HG03025 (cell line): ENCODE results near the gene CCND2.

ENCODE experiments used
- ATAC-seq: cut with Tn5 transposase; IDR thresholded peaks from one replicate; pipeline ENCODE4 v1.9.1; 2021; ENCODE audit warnings: mild to moderate bottlenecking, moderate library complexity; ENCODE audit not compliant: unreplicated experiment, low FRiP score

Gene CCND2

DNA sequence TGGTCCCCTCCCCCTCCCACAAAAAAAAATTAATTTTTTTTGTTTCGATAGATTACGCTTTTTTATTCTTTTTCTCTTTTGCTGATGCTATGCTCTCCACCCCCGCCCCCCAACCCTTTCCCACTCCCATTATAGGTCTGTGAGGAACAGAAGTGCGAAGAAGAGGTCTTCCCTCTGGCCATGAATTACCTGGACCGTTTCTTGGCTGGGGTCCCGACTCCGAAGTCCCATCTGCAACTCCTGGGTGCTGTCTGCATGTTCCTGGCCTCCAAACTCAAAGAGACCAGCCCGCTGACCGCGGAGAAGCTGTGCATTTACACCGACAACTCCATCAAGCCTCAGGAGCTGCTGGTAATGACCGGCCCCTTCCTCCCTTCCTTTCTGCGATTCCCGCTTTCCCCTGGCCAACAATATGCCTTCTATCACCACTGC, 2.3 kb downstream of the CCND2 start:
- ATAC-seq = no peak

DNA sequence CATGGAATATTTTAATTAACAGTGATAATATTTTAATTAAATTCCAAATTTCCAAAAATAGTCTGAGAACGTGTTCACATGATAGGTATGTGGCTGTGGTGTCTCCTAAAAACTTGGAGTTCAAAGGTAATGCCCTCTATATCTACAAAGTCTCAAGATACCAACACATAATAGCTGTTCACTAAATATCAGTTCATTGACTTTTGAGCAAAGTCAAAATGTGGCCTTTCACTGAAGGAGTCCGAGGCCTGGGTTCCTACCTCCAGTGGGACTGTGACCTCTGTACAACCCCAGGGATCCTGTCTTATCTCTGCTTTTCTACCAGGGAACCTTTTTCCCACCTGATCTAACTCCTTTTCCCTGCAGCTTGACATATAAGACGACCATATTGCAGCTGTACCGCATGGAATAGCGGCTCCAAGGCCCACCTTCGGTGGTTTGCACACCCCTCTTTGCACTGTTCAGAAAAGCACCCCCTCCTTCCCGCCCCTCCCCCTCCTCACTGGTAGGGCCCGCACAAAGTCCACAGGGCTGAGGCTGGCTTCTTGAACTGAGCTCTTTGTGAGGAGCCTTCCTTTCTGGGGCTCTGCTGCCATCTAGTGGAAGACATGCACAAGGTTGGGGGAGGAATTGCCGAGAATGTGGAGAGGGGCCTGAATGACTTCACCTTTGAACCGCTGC, 3.1 kb downstream of the CCND2 start:
- no peak for ATAC-seq

DNA sequence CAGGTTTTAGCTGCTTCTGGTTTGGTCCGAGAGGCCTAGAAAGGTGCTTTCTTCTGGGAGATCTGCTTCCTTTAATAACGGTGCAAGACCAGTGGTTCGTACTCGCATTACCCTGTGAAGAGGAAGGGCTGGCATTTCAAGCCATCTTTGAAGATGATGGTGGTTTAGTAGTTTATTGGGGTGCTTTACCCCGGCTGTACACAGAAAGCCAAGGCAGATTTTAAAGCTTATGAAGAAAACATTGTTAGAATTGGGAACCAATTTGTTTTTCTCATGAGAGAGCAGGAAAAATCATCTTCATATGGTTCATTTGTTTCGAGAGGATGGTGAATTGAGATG, 3.6 kb downstream of the CCND2 start:
- no peak for ATAC-seq

DNA sequence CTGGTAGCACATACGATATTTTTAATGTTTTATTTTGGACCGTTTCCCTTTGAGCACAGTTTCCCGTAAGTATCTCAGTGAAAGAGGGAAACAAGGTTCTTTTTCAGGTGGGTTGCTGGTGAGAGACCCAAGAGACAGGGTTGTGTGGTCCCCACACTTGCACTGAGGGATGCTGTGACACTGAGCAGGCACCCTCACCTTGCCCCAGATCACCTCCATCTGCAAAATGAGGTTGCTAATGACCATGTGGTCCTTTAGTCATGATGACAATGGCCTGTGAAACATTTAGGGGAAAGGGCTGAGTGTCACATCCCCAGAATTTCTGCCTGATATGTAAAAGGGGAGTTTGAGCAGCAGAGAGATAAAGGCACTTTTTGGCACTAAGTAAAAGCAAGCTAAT, 4.3 kb downstream of the CCND2 start:
- no peak for ATAC-seq

DNA sequence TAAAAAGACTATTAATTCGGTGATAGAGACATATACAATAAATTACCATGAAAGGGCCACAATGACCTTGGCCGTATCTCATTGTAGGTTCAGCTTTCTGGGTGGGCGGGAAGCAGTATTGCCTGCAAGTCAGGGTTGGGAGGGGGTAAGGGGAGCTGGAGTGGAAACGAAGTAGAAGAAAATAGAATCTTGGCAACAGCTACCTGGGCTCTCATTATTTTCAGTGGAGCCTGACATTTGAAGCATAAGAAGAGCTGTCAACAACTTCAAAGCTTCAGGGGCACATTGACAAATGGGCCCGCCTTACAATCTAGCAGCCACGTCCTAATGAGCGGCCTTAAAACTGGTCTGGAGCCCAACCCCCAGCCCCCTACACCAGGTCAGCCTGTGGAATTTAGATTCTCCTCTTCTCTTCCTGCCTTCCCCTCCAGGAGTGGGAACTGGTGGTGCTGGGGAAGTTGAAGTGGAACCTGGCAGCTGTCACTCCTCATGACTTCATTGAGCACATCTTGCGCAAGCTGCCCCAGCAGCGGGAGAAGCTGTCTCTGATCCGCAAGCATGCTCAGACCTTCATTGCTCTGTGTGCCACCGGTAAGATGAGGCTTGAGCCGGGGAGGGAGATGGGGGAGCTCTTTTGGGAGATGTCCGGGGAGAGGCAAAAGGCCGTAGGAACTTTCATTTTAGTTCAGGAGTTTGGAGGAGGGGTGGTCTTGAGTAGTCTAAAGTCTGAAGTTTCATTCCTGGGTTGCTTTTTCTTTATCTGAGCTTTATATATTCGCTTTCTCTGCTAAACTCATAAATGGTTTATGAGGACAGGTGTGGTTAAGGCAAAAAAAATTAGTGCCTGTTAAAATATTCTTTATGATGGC, 5.0 kb downstream of the CCND2 start:
- ATAC-seq = no peak

DNA sequence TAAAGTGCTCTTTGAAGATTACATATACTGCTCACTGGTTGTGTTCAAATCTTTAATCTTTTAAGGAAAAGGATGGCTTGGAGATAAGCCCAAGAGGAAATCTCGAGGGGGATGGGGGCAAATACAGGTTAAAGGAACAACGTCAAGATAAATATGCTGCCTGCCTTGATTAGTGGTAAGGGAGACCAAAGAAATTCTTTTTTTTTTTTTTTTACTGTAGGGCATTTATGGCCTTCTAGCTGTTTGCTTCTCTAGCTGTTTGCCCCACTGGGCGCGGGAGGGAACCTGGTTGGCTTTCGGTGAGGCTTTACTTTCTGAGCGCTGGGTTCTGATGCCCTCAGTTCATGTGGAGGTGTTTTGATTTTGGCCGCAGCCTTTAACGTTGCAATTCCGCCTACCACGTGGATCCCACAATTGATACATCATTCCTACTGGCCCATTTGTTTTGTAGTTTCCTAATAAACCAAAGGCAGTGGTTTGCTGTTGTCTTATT, 5.7 kb downstream of the CCND2 start:
- no peak for ATAC-seq

DNA sequence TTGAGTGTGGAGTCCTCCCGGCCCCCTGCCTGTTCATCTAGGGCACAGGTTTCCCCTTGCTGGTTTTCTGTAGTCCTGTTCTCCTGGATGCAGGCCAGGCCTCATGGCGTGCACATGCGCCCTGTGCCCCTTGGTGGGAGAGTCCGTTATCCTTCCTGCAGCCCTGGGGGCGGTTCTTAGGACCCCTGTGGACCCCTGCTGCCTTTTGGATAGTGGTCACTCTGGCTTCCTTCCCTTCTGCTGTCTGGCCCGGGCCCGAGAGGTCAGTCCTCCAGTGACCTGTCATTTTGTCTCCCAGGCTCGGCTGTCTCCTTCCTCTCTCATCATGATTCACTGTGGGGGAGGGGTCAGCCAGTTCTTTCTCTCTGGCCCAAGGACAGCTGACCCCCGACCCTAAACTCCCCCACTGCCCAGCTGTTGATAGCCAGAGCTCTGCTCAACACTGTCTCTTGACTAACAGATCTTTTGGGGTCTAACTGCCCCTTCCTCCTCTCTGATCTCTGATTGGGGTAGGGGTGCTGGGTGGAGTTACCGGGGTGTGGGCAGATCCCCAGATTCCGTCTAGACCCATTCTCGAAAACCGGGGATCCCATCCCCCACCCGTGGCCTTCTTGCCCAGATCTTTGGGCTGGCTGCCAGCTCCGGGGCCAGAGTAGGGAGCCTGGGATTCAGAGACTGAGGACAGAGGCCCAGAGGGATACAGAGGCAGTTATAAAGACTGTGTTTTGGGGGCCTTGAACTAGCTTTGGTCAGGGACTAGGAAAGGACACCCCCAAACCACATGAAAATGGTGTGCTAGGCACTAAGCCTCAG, 7.0 kb downstream of the CCND2 start:
- ATAC-seq = no peak

DNA sequence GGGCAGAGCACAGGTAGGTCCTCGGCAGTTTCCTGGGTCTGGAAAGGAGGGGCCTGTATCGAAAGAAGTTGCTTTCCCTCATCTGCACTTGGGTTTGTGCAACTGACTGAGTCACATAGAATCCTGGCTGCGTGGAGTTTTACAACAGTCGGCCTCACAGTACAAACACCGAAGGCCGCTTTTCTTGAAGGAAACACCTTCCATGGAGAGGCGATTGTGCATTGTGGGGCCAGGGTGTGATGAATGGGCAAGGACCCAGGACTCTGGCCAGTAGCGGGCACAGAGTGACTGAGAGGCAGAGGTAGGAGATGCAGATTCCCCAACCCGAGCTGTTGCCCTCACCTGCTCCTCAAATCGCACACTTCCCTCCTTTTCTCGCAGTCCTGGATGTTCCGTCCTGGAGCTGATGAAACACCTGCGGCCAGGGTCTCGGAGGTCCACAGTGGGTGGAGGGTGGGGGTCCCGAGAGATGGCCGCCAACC, 7.7 kb downstream of the CCND2 start:
- no peak for ATAC-seq

DNA sequence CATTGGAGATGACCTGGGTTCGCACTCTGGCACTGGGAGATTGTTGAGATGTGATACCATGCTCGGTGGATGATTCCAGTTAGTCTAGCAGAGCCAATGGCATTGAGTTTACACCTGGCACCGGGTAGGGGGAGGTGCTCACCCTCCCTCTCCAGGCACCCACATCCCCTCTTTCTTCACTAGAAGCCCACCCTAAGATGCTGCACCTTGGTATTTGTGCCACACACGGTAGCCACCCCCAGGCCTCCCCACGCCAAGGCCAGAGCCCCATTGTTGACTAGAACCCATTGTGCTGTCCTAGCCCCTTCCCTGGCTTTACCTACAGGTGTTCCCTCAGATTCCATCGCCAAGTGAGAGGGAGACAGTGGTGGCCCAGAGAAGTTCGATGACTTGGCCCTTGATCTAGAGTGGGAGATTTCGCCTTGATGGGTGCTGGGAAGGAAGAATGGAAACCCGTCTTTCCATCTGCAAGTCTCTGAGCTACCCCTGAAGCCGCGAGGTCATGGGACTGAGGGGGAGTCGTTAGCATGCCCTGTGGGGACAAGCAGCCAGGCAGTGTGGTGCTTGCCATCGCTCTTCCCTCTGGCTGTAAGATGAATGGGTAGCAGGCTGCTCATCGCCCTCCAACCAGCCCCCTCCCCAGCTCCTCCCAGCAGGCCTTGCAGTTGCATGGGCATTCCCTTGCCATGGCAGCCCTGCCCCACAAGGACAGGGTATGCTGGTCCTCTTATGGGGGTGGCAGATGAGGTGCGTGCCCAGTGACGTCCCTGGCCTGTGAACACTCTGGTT, 8.7 kb downstream of the CCND2 start:
- no peak for ATAC-seq

DNA sequence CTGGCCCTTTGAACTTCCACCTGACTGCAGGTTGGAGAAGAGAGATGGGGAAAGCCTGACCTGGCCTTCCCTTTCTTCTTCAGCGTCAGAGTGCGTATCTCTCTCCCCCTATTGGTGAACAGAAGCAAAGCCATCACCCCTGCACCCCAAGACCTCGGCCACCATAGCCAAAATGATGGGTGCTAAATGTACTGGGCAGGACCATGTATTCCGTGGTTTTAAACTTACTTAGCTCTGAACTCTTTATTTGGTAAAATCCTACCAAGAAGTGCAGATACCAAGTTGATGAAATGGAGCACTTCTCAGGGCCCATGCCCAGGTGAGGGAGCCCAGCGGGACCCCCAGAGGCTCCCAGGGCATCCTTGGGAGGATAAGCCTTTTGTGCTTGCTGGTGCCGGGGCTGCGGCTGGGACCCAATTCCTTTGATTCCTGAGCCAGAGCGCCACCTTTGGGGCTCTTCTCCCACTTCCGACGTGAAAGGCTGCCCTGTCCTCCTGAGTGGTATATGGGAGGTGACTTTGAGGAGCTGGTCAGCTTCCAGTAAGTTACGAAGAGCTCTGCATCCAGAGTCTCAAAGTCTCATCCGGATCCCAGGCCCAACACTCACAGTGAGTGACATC, 9.4 kb downstream of the CCND2 start:
- ATAC-seq = no peak

DNA sequence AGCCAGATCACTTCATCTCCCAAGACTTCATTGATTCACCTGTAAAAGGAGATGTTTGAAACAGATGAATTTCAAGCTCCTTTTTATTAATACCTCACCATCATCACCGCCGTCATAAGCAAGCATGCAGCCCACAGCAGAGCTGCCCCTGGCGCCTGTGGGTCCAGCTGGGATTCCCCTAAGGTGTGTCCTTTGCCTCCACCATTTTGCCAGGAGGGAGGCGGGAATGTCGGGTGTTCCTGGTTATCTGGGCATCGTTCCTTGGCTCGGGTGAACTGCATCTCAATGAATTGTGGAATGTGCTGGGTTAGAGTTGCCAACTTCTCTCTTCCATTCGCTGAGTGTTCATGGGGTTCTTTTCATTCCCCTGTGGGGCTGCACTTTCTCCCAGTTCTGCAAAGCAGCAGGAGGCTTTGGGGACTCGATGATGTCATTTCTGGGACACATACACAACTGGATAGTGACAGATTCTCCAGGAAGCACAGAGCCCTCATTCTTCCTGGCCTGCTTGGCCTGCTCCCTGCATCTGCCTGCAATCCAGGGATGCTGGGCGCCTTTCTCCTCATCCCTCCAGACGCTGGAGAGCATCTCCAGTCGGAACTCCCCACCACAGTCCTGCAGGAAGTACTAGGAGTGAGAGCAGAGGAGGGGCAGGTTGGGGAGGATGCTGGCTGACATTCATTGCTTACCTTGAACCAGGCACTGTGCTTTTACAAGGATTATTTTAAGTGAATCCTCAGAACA, 10.1 kb downstream of the CCND2 start:
- ATAC-seq = no peak

DNA sequence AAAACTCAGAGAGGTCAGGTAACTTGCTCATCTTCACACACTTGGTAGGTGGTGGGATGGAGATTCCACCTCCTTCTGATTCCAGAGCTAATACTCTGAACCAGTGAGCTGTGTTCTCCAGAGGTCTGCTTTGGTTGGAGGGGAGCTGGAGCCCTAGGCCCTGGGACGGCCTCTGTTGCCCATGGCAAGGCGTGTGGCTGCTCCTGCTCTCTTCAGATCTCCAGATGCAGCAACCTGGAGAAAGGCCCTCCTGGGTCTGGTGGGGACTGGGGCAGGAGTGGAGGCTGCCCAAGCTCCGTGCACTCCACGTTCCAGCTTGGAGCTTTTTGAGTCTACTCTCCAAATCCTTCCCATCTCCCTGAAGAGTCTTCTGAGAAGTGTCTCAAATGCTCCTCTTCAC, 10.7 kb downstream of the CCND2 start:
- no peak for ATAC-seq

DNA sequence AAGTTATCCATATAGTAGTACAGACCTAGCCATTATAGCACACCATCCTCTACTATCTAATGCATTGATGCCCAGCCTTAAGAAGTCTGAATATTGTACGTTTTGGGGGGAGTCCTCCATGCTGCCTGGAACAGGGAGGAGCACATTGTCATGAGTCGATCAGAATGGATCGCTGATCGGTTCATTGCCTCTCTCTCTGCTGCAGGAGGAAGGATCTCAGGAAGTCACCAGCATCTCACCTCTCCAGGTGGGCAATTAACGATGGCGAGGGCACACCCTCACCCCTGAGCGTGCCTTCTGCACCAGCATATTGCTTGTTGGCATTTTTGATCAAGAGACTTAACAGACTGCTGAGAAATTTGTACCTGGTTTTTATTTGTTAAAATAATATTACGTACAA, 11.5 kb downstream of the CCND2 start:
- no peak for ATAC-seq

DNA sequence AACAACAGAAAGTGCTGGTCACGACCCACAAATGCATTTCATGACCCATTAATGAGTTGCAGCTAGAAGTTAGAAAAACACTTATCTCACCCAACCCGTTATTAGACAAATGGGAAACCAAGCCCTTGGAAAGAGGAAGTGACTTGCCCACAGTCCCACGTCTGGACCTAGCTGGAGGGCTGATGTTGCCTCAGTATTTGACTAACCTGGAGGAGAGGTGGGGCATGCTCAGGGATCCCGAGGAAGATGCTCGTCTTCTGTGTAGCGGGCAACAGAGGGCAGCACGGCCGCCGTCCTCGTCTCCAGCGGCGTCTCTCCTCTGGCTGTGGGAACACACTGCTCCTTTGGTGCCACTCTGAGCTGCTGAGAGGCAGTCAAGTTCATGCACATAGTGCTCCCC, 12.7 kb downstream of the CCND2 start:
- ATAC-seq = no peak

DNA sequence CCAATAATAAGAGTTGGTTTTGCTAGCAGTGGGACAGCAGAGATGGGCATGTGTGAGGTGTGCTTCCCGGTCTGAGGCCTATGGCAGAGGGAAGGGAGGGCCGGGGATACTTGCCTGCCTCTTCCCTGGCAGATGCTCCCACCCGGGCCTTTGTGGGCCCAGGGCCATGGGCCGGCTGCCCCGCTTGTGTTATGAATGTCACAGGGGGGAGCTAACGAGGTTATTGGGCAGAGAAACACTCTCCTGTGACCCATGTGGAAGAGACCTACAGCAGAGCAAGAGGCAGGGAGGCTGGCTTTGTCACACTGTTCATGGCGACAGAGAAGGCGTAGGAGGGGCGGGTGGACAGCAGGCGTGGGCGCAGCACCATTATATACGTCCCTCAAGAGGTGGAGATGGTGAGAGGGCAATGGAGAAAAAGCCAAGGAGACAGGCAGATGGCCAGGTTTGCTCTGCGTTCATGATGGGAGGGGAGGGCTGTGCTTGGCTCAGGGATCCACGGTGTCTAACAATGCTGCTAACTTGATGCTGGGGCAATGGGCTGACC, 13.3 kb downstream of the CCND2 start:
- ATAC-seq = no peak

DNA sequence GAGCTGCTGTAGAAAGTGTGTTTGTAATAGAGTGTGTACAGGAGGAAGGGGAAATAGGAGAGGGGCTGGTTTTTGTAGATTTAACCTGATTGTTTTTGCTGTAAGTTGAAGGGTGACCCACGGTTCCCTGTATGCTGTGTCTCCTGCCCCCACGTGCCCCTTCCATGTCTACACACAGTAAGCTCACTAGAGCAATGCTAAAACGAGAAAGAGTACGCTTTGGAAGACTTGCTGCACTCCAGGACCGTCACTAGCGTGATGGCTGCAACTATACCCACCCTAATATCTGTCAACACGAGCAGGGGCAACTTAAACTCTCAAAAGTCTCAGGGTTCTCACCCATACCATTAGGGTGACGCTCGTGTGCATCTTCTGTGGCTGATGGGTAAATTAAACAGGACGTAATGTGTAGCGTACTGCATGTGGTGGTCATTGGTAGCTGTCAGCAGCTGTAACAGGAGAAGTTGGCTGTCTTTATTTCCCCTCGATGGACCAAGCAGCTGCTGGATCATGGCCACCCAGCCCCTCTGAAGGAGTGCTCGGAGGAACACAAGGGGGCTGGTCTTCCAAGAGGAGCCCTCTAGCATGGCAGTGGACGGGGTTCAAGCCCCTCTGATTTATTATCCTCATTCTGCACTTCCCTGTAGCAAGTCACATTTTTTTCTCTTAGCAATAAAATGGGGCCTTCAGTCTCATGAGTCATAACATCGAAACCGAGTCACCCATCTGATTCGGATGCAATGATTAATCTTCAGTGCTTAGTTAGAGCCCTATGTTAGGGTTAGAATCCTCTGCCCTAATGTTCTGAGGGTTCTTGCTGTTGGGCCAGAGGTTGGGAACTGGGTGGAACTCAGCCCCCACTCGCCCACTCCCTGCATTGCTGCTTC, 14.0 kb downstream of the CCND2 start:
- no peak for ATAC-seq

DNA sequence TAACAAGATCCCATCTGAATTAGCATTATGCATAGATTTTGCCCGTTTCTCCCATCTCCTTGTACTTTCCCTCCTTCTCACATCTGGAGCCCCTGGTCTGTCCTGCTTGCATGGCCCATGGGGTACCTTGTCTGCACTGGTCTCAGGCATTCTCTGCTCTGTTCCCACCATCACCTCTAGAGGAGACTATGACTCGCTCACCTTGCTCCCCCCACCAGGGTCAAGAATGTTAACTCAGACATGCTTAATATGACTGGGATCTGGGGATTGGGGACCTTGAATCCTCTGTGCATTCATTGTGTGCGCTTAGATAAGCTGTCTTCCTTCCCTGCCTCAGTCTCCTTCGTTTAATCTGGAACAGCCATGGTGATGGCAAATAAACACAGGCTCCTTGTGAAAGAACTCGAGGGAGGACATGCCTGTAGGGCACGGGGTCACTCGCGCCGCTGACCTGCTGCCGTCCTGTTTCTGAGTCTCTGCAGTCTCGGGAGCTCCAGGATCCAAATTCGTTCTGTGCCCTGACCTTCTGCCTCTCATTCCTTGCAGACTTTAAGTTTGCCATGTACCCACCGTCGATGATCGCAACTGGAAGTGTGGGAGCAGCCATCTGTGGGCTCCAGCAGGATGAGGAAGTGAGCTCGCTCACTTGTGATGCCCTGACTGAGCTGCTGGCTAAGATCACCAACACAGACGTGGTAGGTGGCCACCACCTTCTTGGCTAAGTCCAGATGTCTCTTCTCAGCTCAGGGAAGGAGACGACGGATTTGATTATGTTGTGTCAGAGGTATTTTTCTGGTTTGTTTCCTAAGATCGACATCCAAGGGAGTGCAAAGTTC, 15.0 kb downstream of the CCND2 start:
- ATAC-seq = no peak
